NB4 (cell line): ENCODE measurements around the gene SH3GLB1.

ENCODE experiments used
- DNase-seq: peaks from one replicate; pipeline ENCODE4 v3.0.0; 2010; ENCODE audit warnings: low read depth
- H3K4me3 ChIP-seq: one replicate; pipeline ENCODE4 v1.5.1; 2011; ENCODE audit warnings: mild to moderate bottlenecking, low read depth, low read length, moderate library complexity
- CTCF ChIP-seq: IDR thresholded peaks from one replicate; pipeline ENCODE4 v1.5.1; 2012; ENCODE audit warnings: low read depth, low read length
- MAX ChIP-seq: IDR thresholded peaks from 2 replicates; pipeline ENCODE4 v1.6.1; 2011; ENCODE audit warnings: low read depth, low read length
- MYC ChIP-seq: IDR thresholded peaks from 2 replicates; pipeline ENCODE4 v1.6.1; 2011; ENCODE audit warnings: low read depth, low read length
- POLR2A ChIP-seq: IDR thresholded peaks from 2 replicates; pipeline ENCODE4 v1.6.1; 2011; ENCODE audit warnings: mild to moderate bottlenecking; ENCODE audit not compliant: insufficient read length; ENCODE audit errors: extremely low read depth

Gene SH3GLB1

GRCh38 chr1:86718786-86719185 is 14.4 kb downstream of the SH3GLB1 start:
- TF ChIP-seq MAX = no peak
- TF ChIP-seq MYC = no peak
- no peak for TF ChIP-seq POLR2A
- no peak for TF ChIP-seq CTCF
- no peak overlapping the region for H3K4me3 ChIP-seq
- DNase-seq = no peak

GRCh38 chr1:86731416-86731815 is 27.0 kb downstream of the SH3GLB1 start:
- no peak for DNase-seq
- H3K4me3 ChIP-seq = no peak overlapping the region
- TF ChIP-seq POLR2A (no peak), MYC (no peak), MAX (no peak)

GRCh38 chr1:86733340-86733739 is 29.0 kb downstream of the SH3GLB1 start:
- no peak for DNase-seq
- H3K4me3 ChIP-seq = no peak overlapping the region
- TF ChIP-seq CTCF = no peak
- TF ChIP-seq POLR2A = no peak
- no peak for TF ChIP-seq MYC
- no peak for TF ChIP-seq MAX

- TF ChIP-seq MAX (no peak), MYC (no peak), POLR2A (no peak), CTCF (no peak)
- DNase-seq = no peak
- no peak overlapping the region for H3K4me3 ChIP-seq
Measured at GRCh38 chr1:86739648-86740509, 35.5 kb downstream of the SH3GLB1 start.

DNA sequence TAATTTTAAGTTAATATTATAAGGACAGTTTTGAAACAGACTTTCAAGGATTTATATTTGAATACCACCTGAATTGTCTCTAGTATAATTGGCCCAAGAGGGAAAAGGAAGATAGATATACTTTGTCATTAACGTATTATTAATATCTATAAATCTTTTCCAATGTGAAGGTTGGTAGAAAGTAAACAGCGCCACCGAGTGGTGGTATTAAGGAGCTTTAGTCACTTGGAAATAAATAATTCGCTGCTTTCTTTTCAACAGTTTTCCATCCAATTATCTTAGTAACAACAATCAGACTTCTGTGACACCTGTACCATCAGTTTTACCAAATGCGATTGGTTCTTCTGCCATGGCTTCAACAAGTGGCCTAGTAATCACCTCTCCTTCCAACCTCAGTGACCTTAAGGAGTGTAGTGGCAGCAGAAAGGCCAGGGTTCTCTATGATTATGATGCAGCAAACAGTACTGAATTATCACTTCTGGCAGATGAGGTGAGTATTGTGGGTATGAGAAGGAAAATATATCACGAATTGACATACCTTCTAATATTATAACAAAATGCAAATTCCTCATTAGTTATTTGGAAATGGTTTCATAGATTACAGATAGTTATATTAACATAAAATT is 37.7 kb downstream of the SH3GLB1 start:
- peak; percentile 33 for TF ChIP-seq CTCF
- no peak for TF ChIP-seq POLR2A
- peak; percentile 45 for DNase-seq
- no peak overlapping the region for H3K4me3 ChIP-seq

DNA sequence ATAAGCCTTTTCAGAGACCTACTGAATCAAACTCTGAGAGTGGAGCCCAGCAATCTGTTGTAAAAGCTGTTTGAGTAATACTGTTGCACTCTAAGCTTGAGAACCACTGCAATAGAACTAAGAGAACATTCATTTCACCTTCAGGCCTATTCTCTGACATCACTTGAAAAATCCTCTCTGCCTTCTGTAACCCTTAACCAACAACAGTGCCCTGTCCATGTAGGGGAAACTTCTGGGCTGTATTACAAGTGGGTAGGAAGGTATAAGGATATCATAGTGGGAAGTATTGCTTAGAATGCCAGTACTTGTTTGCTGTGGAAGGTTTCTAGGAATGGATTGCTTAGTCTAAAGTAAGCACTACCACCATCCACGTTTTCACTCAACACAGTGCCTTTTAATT is 42.9 kb downstream of the SH3GLB1 start:
- DNase-seq = no peak
- H3K4me3 ChIP-seq = no peak overlapping the region
- TF ChIP-seq POLR2A (no peak), MYC (no peak), CTCF (no peak), MAX (no peak)
